H1 (cell line): ENCODE data around the gene CORIN. TPM values are rescaled to one million over a fixed set of nuclear protein-coding genes. Genes with fewer than 3 reads are reported as not detected.
"Not testable (repeated sequence)": the region's sequence is repeated elsewhere in the genome, so short reads cannot be mapped to it uniquely, and the experiment has no call there.

ENCODE experiments used
- CTCF ChIA-PET: fragments of 300-600 bp; sonication (Branson Sonifier 250); formaldehyde crosslinking; loops from one replicate; lab custom pipeline; 2021; ENCODE audit not compliant: partially characterized antibody; lab: Charles Lee
- POLR2A ChIA-PET: fragments of 300-600 bp; sonication (Branson Sonifier 250); formaldehyde crosslinking; loops from one replicate; lab custom pipeline; 2021; ENCODE audit warnings: inconsistent platforms; ENCODE audit not compliant: partially characterized antibody; lab: Charles Lee
- DNase-seq, 2 experiments: peaks; one replicate each; pipeline versions ENCODE4 v3.0.0 to v3.0.0-alpha.2; 2010 to 2022; ENCODE audit warnings: low spot score in 2 of 2, low read depth in 1 of 2, mixed read lengths in 1 of 2
- FAIRE-seq: peaks from 2 replicates; lab custom pipeline; 2011; peaks lifted over from hg19 to GRCh38; lab: Jason Lieb, UNC
- H2AFZ ChIP-seq: 2 replicates; pipeline ENCODE4 v1.8.1; 2012; ENCODE audit warnings: low read length, inconsistent platforms
- H2AK5ac ChIP-seq: 2 replicates; pipeline ENCODE4 v1.6.1; 2013; ENCODE audit warnings: low read depth, low read length
- H2BK120ac ChIP-seq: replicated peaks from 2 replicates; pipeline ENCODE3; 2013; ENCODE audit warnings: low read depth, low read length, inconsistent platforms
- H2BK12ac ChIP-seq: 2 replicates; pipeline ENCODE4 v1.6.1; 2013; ENCODE audit warnings: low read depth, low read length
- H2BK15ac ChIP-seq: 2 replicates; pipeline ENCODE4 v1.6.1; 2013; ENCODE audit warnings: low read length
- H2BK20ac ChIP-seq: 2 replicates; pipeline ENCODE4 v1.6.1; 2013; ENCODE audit warnings: low read length
- H2BK5ac ChIP-seq: 2 replicates; pipeline ENCODE4 v1.6.1; 2013; ENCODE audit warnings: low read depth, low read length
- H3K14ac ChIP-seq: 2 replicates; pipeline ENCODE4 v1.6.1; 2013; ENCODE audit warnings: inconsistent platforms; ENCODE audit not compliant: insufficient read length
- H3K18ac ChIP-seq: 2 replicates; pipeline ENCODE4 v1.6.1; 2013; ENCODE audit warnings: low read length; ENCODE audit errors: extremely low read depth
- H3K23ac ChIP-seq: 2 replicates; pipeline ENCODE4 v1.6.1; 2013; ENCODE audit warnings: inconsistent platforms; ENCODE audit not compliant: insufficient read length
- H3K23me2 ChIP-seq: 2 replicates; pipeline ENCODE4 v1.6.1; 2013; ENCODE audit warnings: low read depth, low read length
- H3K27ac ChIP-seq: 2 replicates; pipeline ENCODE4 v1.6.1; 2011; ENCODE audit warnings: low read depth, low read length, inconsistent platforms
- H3K27me3 ChIP-seq, 4 experiments: replicated peaks in 1 of 4; 1 replicate in 1 of 4; 2 replicates in 3 of 4; pipeline versions ENCODE4 v1.6.1 to v1.8.1; 2011 to 2013; ENCODE audit warnings: low read length in 3 of 4, mild to moderate bottlenecking in 3 of 4, inconsistent platforms in 2 of 4, mixed read lengths in 2 of 4, moderate library complexity in 1 of 4; ENCODE audit not compliant: control insufficient read depth in 3 of 4, insufficient read depth in 3 of 4; ENCODE audit errors: extremely low read depth in 1 of 4
- H3K36me3 ChIP-seq, 4 experiments: 2 replicates each; pipeline versions ENCODE4 v1.6.1 to v1.8.1; 2011 to 2013; ENCODE audit warnings: mild to moderate bottlenecking in 4 of 4, low read length in 3 of 4, moderate library complexity in 2 of 4, control low read depth in 1 of 4, inconsistent platforms in 1 of 4; ENCODE audit not compliant: insufficient read depth in 4 of 4, control insufficient read depth in 2 of 4
- H3K4ac ChIP-seq: replicated peaks from 2 replicates; pipeline ENCODE3; 2013; ENCODE audit warnings: low read length, low read depth, mixed read lengths, inconsistent platforms; ENCODE audit not compliant: insufficient read length
- H3K4me1 ChIP-seq, 4 experiments: replicated peaks in 1 of 4; 1 replicate in 1 of 4; 2 replicates in 3 of 4; pipeline versions ENCODE4 v1.6.1 to v1.8.1; 2011 to 2013; ENCODE audit warnings: low read length in 3 of 4, inconsistent platforms in 2 of 4, mixed read lengths in 1 of 4; ENCODE audit not compliant: insufficient read depth in 4 of 4, control insufficient read depth in 3 of 4
- H3K4me2 ChIP-seq, 2 experiments: 2 replicates each; pipeline versions ENCODE4 v1.6.1 to v1.8.1; 2011 to 2013; ENCODE audit warnings: low read depth in 2 of 2, low read length in 2 of 2, control low read depth in 1 of 2, inconsistent platforms in 1 of 2, mild to moderate bottlenecking in 1 of 2; ENCODE audit not compliant: insufficient read depth in 1 of 2
- H3K4me3 ChIP-seq, 4 experiments: fragments of 200-600, 300-600 bp in 1 of 4; sonication (generic), shearing (Covaris generic), sonication (Bioruptor Twin) in 1 of 4; 2 replicates each; pipeline versions ENCODE4 v1.5.1 to v1.8.1; 2011 to 2016; ENCODE audit warnings: low read length in 4 of 4, low read depth in 3 of 4, control low read depth in 2 of 4, inconsistent platforms in 2 of 4, mild to moderate bottlenecking in 2 of 4, mixed read lengths in 1 of 4, moderate library complexity in 1 of 4; ENCODE audit not compliant: insufficient read depth in 2 of 4; ENCODE audit errors: extremely low read depth in 1 of 4
- H3K56ac ChIP-seq: replicated peaks from 2 replicates; pipeline ENCODE3; 2013; ENCODE audit warnings: low read depth, mild to moderate bottlenecking, mixed read lengths, low read length, inconsistent platforms; ENCODE audit not compliant: insufficient read length
- H3K79me1 ChIP-seq: 2 replicates; pipeline ENCODE4 v1.6.1; 2013; ENCODE audit warnings: low read depth, low read length, control low read depth
- H3K79me2 ChIP-seq, 2 experiments: 2 replicates each; pipeline versions ENCODE4 v1.6.1 to v1.8.1; 2012 to 2013; ENCODE audit warnings: low read length in 2 of 2, mild to moderate bottlenecking in 2 of 2, inconsistent platforms in 1 of 2; ENCODE audit not compliant: insufficient read depth in 2 of 2, control insufficient read depth in 1 of 2
- H3K9ac ChIP-seq, 4 experiments: replicated peaks in 1 of 4; 1 replicate in 1 of 4; 2 replicates in 3 of 4; pipeline versions ENCODE4 v1.6.1 to v1.8.1; 2011 to 2013; ENCODE audit warnings: low read depth in 3 of 4, low read length in 3 of 4, control low read depth in 2 of 4, mild to moderate bottlenecking in 2 of 4, moderate library complexity in 2 of 4, inconsistent platforms in 1 of 4; ENCODE audit errors: extremely low read depth in 1 of 4
- H3K9me3 ChIP-seq, 2 experiments: 2 replicates each; pipeline versions ENCODE4 v1.6.1 to v1.8.1; 2012 to 2013; ENCODE audit warnings: mild to moderate bottlenecking in 2 of 2, moderate library complexity in 2 of 2, control low read depth in 1 of 2, inconsistent platforms in 1 of 2, low read depth in 1 of 2, low read length in 1 of 2, mixed read lengths in 1 of 2; ENCODE audit not compliant: insufficient read depth in 2 of 2
- H4K20me1 ChIP-seq, 2 experiments: replicated peaks in 1 of 2; 2 replicates each; pipeline versions ENCODE3 to v1.8.1; 2011 to 2013; ENCODE audit warnings: inconsistent platforms in 2 of 2, low read length in 2 of 2, mild to moderate bottlenecking in 1 of 2; ENCODE audit not compliant: insufficient read depth in 2 of 2, control insufficient read depth in 1 of 2
- H4K5ac ChIP-seq: 2 replicates; pipeline ENCODE4 v1.6.1; 2013; ENCODE audit warnings: low read length, low read depth, mixed read lengths, inconsistent platforms; ENCODE audit not compliant: insufficient read length
- H4K8ac ChIP-seq: 2 replicates; pipeline ENCODE4 v1.8.0; 2013; ENCODE audit warnings: mild to moderate bottlenecking, moderate library complexity, low read length, inconsistent platforms; ENCODE audit not compliant: insufficient read depth; ENCODE audit errors: extremely low read depth
- H4K91ac ChIP-seq: replicated peaks from 2 replicates; pipeline ENCODE3; 2013; ENCODE audit warnings: low read length, mixed read lengths, inconsistent platforms; ENCODE audit not compliant: insufficient read length
- WGBS, 2 experiments: shearing (Covaris generic) in 1 of 2; methylation state at CpG; one replicate each; pipeline versions ENCODE4 v1.1.6 to v1.1.7; 2013 to 2015; ENCODE audit warnings: low lambda C conversion rate in 2 of 2, mixed read lengths in 2 of 2, inconsistent platforms in 1 of 2, low coverage in 1 of 2, missing lambda C conversion rate in 1 of 2; ENCODE audit not compliant: insufficient replicate concordance in 2 of 2, insufficient coverage in 1 of 2, insufficient read length in 1 of 2; ENCODE audit errors: extremely low coverage in 1 of 2, missing lambda C conversion rate in 1 of 2; 5-methylcytosine and 5-hydroxymethylcytosine counted together
- polyA plus RNA-seq, 7 experiments: library from polyadenylated mRNA; depleted of rRNA in 3 of 7; stranded (reverse) in 5 of 7; unstranded in 2 of 7; fragments of >200 nt in 5 of 7; fragments of 200-250 nt in 2 of 7; gene quantifications; 1 replicate in 5 of 7; 2 replicates in 1 of 7; 4 replicates in 1 of 7; pipeline versions ENCODE4 v1.2.1 to v1.2.3, GENCODE V29; 2011 to 2013; ENCODE audit warnings: missing spikeins in 2 of 7, mixed read lengths in 2 of 7
- total RNA-seq: library from RNA; stranded (reverse); fragmentation: NEBNext Ultra II Directional; extraction: Animal tissue kit (Norgen Biotek cat#: 25700); gene quantifications from 2 replicates; pipeline ENCODE4 v1.2.1, GENCODE V29; 2021

The CORIN gene
- total and polyA plus RNA-seq, 2 of the 8 experiments (the other 6 are each of a cell fraction or from before 2014, with no cell fraction given) = 0.09 to 0.32 TPM

DNA sequence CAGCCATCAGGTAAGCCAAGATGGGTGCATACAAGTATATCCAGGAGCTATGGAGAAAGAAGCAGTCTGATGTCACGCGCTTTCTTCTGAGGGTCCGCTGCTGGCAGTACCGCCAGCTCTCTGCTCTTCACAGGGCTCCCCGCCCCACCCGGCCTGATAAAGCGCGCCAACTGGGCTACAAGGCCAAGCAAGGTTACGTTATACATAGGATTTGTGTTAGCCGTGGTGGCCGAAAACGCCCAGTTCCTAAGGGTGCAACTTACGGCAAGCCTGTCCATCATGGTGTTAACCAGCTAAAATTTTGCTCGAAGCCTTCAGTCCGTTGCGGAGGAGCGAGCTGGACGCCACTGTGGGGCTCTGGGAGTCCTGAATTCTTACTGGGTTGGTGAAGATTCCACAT is 131.5 kb downstream of the CORIN start:
- H3K79me2 ChIP-seq, DNase-seq, H2BK15ac ChIP-seq, H2AK5ac ChIP-seq, H3K27me3 ChIP-seq, H4K91ac ChIP-seq, POLR2A ChIA-PET, H3K36me3 ChIP-seq, H3K4me2 ChIP-seq, H3K9me3 ChIP-seq, H3K14ac ChIP-seq, H3K4me3 ChIP-seq, H3K23me2 ChIP-seq, H4K8ac ChIP-seq, H3K23ac ChIP-seq, H2BK12ac ChIP-seq, H3K9ac ChIP-seq, H3K4ac ChIP-seq, H3K79me1 ChIP-seq, FAIRE-seq, H3K18ac ChIP-seq, H2BK5ac ChIP-seq, H3K56ac ChIP-seq, H2AFZ ChIP-seq, H2BK20ac ChIP-seq, H4K20me1 ChIP-seq, H3K27ac ChIP-seq, H2BK120ac ChIP-seq, H4K5ac ChIP-seq, H3K4me1 ChIP-seq: not testable (repeated sequence)
- CTCF ChIA-PET = interaction anchor here (0.7 to 16.8 kb wide), 27 partner anchors 9 to 380 kb away, joined by 3 to 282 read pairs (median 6); partner anchors contain the start of gene CORIN
- 97% methylated on average over 16 of the region's 18 CpGs; no CpG with 5 or more reads in 1 of the 2 experiments for WGBS, 2 experiments
